H1 (cell line): ENCODE measurements around the gene CENPC. TPM values are rescaled to one million over a fixed set of nuclear protein-coding genes. Genes with fewer than 3 reads are reported as not detected.

Experiments
- CTCF ChIA-PET: fragments of 300-600 bp; sonication (Branson Sonifier 250); formaldehyde crosslinking; loops from one replicate; lab custom pipeline; 2021; ENCODE audit not compliant: partially characterized antibody; lab: Charles Lee
- POLR2A ChIA-PET: fragments of 300-600 bp; sonication (Branson Sonifier 250); formaldehyde crosslinking; loops from one replicate; lab custom pipeline; 2021; ENCODE audit warnings: inconsistent platforms; ENCODE audit not compliant: partially characterized antibody; lab: Charles Lee
- DNase-seq, 2 experiments: peaks; one replicate each; pipeline versions ENCODE4 v3.0.0 to v3.0.0-alpha.2; 2010 to 2022; ENCODE audit warnings: low spot score in 2 of 2, low read depth in 1 of 2, mixed read lengths in 1 of 2
- FAIRE-seq: peaks from 2 replicates; lab custom pipeline; 2011; peaks lifted over from hg19 to GRCh38; lab: Jason Lieb, UNC
- H2AFZ ChIP-seq: 2 replicates; pipeline ENCODE4 v1.8.1; 2012; ENCODE audit warnings: low read length, inconsistent platforms
- H2AK5ac ChIP-seq: 2 replicates; pipeline ENCODE4 v1.6.1; 2013; ENCODE audit warnings: low read depth, low read length
- H2BK120ac ChIP-seq: replicated peaks from 2 replicates; pipeline ENCODE3; 2013; ENCODE audit warnings: low read depth, low read length, inconsistent platforms
- H2BK12ac ChIP-seq: 2 replicates; pipeline ENCODE4 v1.6.1; 2013; ENCODE audit warnings: low read depth, low read length
- H2BK15ac ChIP-seq: 2 replicates; pipeline ENCODE4 v1.6.1; 2013; ENCODE audit warnings: low read length
- H2BK20ac ChIP-seq: 2 replicates; pipeline ENCODE4 v1.6.1; 2013; ENCODE audit warnings: low read length
- H2BK5ac ChIP-seq: 2 replicates; pipeline ENCODE4 v1.6.1; 2013; ENCODE audit warnings: low read depth, low read length
- H3K14ac ChIP-seq: 2 replicates; pipeline ENCODE4 v1.6.1; 2013; ENCODE audit warnings: inconsistent platforms; ENCODE audit not compliant: insufficient read length
- H3K18ac ChIP-seq: 2 replicates; pipeline ENCODE4 v1.6.1; 2013; ENCODE audit warnings: low read length; ENCODE audit errors: extremely low read depth
- H3K23ac ChIP-seq: 2 replicates; pipeline ENCODE4 v1.6.1; 2013; ENCODE audit warnings: inconsistent platforms; ENCODE audit not compliant: insufficient read length
- H3K23me2 ChIP-seq: 2 replicates; pipeline ENCODE4 v1.6.1; 2013; ENCODE audit warnings: low read depth, low read length
- H3K27ac ChIP-seq: 2 replicates; pipeline ENCODE4 v1.6.1; 2011; ENCODE audit warnings: low read depth, low read length, inconsistent platforms
- H3K27me3 ChIP-seq, 4 experiments: replicated peaks in 1 of 4; 1 replicate in 1 of 4; 2 replicates in 3 of 4; pipeline versions ENCODE4 v1.6.1 to v1.8.1; 2011 to 2013; ENCODE audit warnings: low read length in 3 of 4, mild to moderate bottlenecking in 3 of 4, inconsistent platforms in 2 of 4, mixed read lengths in 2 of 4, moderate library complexity in 1 of 4; ENCODE audit not compliant: control insufficient read depth in 3 of 4, insufficient read depth in 3 of 4; ENCODE audit errors: extremely low read depth in 1 of 4
- H3K36me3 ChIP-seq, 4 experiments: 2 replicates each; pipeline versions ENCODE4 v1.6.1 to v1.8.1; 2011 to 2013; ENCODE audit warnings: mild to moderate bottlenecking in 4 of 4, low read length in 3 of 4, moderate library complexity in 2 of 4, control low read depth in 1 of 4, inconsistent platforms in 1 of 4; ENCODE audit not compliant: insufficient read depth in 4 of 4, control insufficient read depth in 2 of 4
- H3K4ac ChIP-seq: replicated peaks from 2 replicates; pipeline ENCODE3; 2013; ENCODE audit warnings: low read length, low read depth, mixed read lengths, inconsistent platforms; ENCODE audit not compliant: insufficient read length
- H3K4me1 ChIP-seq, 4 experiments: replicated peaks in 1 of 4; 1 replicate in 1 of 4; 2 replicates in 3 of 4; pipeline versions ENCODE4 v1.6.1 to v1.8.1; 2011 to 2013; ENCODE audit warnings: low read length in 3 of 4, inconsistent platforms in 2 of 4, mixed read lengths in 1 of 4; ENCODE audit not compliant: insufficient read depth in 4 of 4, control insufficient read depth in 3 of 4
- H3K4me2 ChIP-seq, 2 experiments: 2 replicates each; pipeline versions ENCODE4 v1.6.1 to v1.8.1; 2011 to 2013; ENCODE audit warnings: low read depth in 2 of 2, low read length in 2 of 2, control low read depth in 1 of 2, inconsistent platforms in 1 of 2, mild to moderate bottlenecking in 1 of 2; ENCODE audit not compliant: insufficient read depth in 1 of 2
- H3K4me3 ChIP-seq, 4 experiments: fragments of 200-600, 300-600 bp in 1 of 4; sonication (generic), shearing (Covaris generic), sonication (Bioruptor Twin) in 1 of 4; 2 replicates each; pipeline versions ENCODE4 v1.5.1 to v1.8.1; 2011 to 2016; ENCODE audit warnings: low read length in 4 of 4, low read depth in 3 of 4, control low read depth in 2 of 4, inconsistent platforms in 2 of 4, mild to moderate bottlenecking in 2 of 4, mixed read lengths in 1 of 4, moderate library complexity in 1 of 4; ENCODE audit not compliant: insufficient read depth in 2 of 4; ENCODE audit errors: extremely low read depth in 1 of 4
- H3K56ac ChIP-seq: replicated peaks from 2 replicates; pipeline ENCODE3; 2013; ENCODE audit warnings: low read depth, mild to moderate bottlenecking, mixed read lengths, low read length, inconsistent platforms; ENCODE audit not compliant: insufficient read length
- H3K79me1 ChIP-seq: 2 replicates; pipeline ENCODE4 v1.6.1; 2013; ENCODE audit warnings: low read depth, low read length, control low read depth
- H3K79me2 ChIP-seq, 2 experiments: 2 replicates each; pipeline versions ENCODE4 v1.6.1 to v1.8.1; 2012 to 2013; ENCODE audit warnings: low read length in 2 of 2, mild to moderate bottlenecking in 2 of 2, inconsistent platforms in 1 of 2; ENCODE audit not compliant: insufficient read depth in 2 of 2, control insufficient read depth in 1 of 2
- H3K9ac ChIP-seq, 4 experiments: replicated peaks in 1 of 4; 1 replicate in 1 of 4; 2 replicates in 3 of 4; pipeline versions ENCODE4 v1.6.1 to v1.8.1; 2011 to 2013; ENCODE audit warnings: low read depth in 3 of 4, low read length in 3 of 4, control low read depth in 2 of 4, mild to moderate bottlenecking in 2 of 4, moderate library complexity in 2 of 4, inconsistent platforms in 1 of 4; ENCODE audit errors: extremely low read depth in 1 of 4
- H3K9me3 ChIP-seq, 2 experiments: 2 replicates each; pipeline versions ENCODE4 v1.6.1 to v1.8.1; 2012 to 2013; ENCODE audit warnings: mild to moderate bottlenecking in 2 of 2, moderate library complexity in 2 of 2, control low read depth in 1 of 2, inconsistent platforms in 1 of 2, low read depth in 1 of 2, low read length in 1 of 2, mixed read lengths in 1 of 2; ENCODE audit not compliant: insufficient read depth in 2 of 2
- H4K20me1 ChIP-seq, 2 experiments: replicated peaks in 1 of 2; 2 replicates each; pipeline versions ENCODE3 to v1.8.1; 2011 to 2013; ENCODE audit warnings: inconsistent platforms in 2 of 2, low read length in 2 of 2, mild to moderate bottlenecking in 1 of 2; ENCODE audit not compliant: insufficient read depth in 2 of 2, control insufficient read depth in 1 of 2
- H4K5ac ChIP-seq: 2 replicates; pipeline ENCODE4 v1.6.1; 2013; ENCODE audit warnings: low read length, low read depth, mixed read lengths, inconsistent platforms; ENCODE audit not compliant: insufficient read length
- H4K8ac ChIP-seq: 2 replicates; pipeline ENCODE4 v1.8.0; 2013; ENCODE audit warnings: mild to moderate bottlenecking, moderate library complexity, low read length, inconsistent platforms; ENCODE audit not compliant: insufficient read depth; ENCODE audit errors: extremely low read depth
- H4K91ac ChIP-seq: replicated peaks from 2 replicates; pipeline ENCODE3; 2013; ENCODE audit warnings: low read length, mixed read lengths, inconsistent platforms; ENCODE audit not compliant: insufficient read length
- BCL11A ChIP-seq, 2 experiments: IDR thresholded peaks; one replicate each; pipeline ENCODE4 v1.6.1; 2011; ENCODE audit warnings: low read depth in 2 of 2, low read length in 2 of 2, mild to moderate bottlenecking in 2 of 2
- BRCA1 ChIP-seq: IDR thresholded peaks from 2 replicates; pipeline ENCODE4 v1.6.1; 2012; ENCODE audit warnings: low read depth, low read length, improper control_type of control experiment
- CBX8 ChIP-seq: fragments of 300-800, 300-1000 bp; sonication (generic); IDR thresholded peaks from 2 replicates; pipeline ENCODE4 v1.7.1; 2016; ENCODE audit warnings: low read depth, low read length, borderline replicate concordance
- CHD1 ChIP-seq: IDR thresholded peaks from 2 replicates; pipeline ENCODE4 v1.6.1; 2012; ENCODE audit warnings: low read depth, low read length, improper control_type of control experiment
- EP300 ChIP-seq, 2 experiments: IDR thresholded peaks; 1 replicate in 1 of 2; 2 replicates in 1 of 2; pipeline ENCODE4 v1.6.1; 2011 to 2012; ENCODE audit warnings: low read depth in 2 of 2, low read length in 2 of 2, mild to moderate bottlenecking in 2 of 2, borderline replicate concordance in 1 of 2, inconsistent platforms in 1 of 2, moderate library complexity in 1 of 2
- KDM1A ChIP-seq: fragments of 200-600, 300-600 bp; sonication (generic); IDR thresholded peaks from 2 replicates; pipeline ENCODE4 v1.7.1; 2016; ENCODE audit warnings: mild to moderate bottlenecking, low read length, borderline replicate concordance
- KDM5A ChIP-seq: fragments of 200-600 bp; IDR thresholded peaks from 2 replicates; pipeline ENCODE4 v1.7.1; 2012; ENCODE audit warnings: mild to moderate bottlenecking, low read length, inconsistent platforms, mixed read lengths
- MAFK ChIP-seq: IDR thresholded peaks from 2 replicates; pipeline ENCODE4 v1.6.1; 2012; ENCODE audit warnings: low read depth, mild to moderate bottlenecking, improper control_type of control experiment, low read length
- NANOG ChIP-seq: IDR thresholded peaks from 2 replicates; pipeline ENCODE4 v1.6.1; 2011; ENCODE audit warnings: low read length, low read depth, mild to moderate bottlenecking, inconsistent platforms; ENCODE audit not compliant: insufficient read depth, poor library complexity, severe bottlenecking
- POLR2AphosphoS5 ChIP-seq: IDR thresholded peaks from 2 replicates; pipeline ENCODE4 v1.6.1; 2011; ENCODE audit warnings: low read depth, low read length
- RAD21 ChIP-seq, 2 experiments: IDR thresholded peaks in 1 of 2; conservative IDR thresholded peaks in 1 of 2; 2 replicates each; pipeline ENCODE4 v1.6.1; 2011; ENCODE audit warnings: low read depth in 2 of 2, low read length in 2 of 2, improper control_type of control experiment in 1 of 2, inconsistent platforms in 1 of 2, mild to moderate bottlenecking in 1 of 2, moderate library complexity in 1 of 2
- SIN3A ChIP-seq, 2 experiments: IDR thresholded peaks in 1 of 2; conservative IDR thresholded peaks in 1 of 2; 2 replicates each; pipeline ENCODE4 v1.6.1; 2011 to 2012; ENCODE audit warnings: low read length in 2 of 2, improper control_type of control experiment in 1 of 2, low read depth in 1 of 2, mild to moderate bottlenecking in 1 of 2
- SIRT6 ChIP-seq: IDR thresholded peaks from one replicate; pipeline ENCODE4 v1.7.1; 2012; ENCODE audit warnings: low read length, inconsistent platforms
- TBP ChIP-seq: IDR thresholded peaks from 2 replicates; pipeline ENCODE4 v1.6.1; 2011; ENCODE audit warnings: low read depth, low read length, improper control_type of control experiment
- YY1 ChIP-seq: IDR thresholded peaks from 2 replicates; pipeline ENCODE4 v1.6.1; 2011; ENCODE audit warnings: low read depth, mild to moderate bottlenecking, low read length
- WGBS, 2 experiments: shearing (Covaris generic) in 1 of 2; methylation state at CpG; one replicate each; pipeline versions ENCODE4 v1.1.6 to v1.1.7; 2013 to 2015; ENCODE audit warnings: low lambda C conversion rate in 2 of 2, mixed read lengths in 2 of 2, inconsistent platforms in 1 of 2, low coverage in 1 of 2, missing lambda C conversion rate in 1 of 2; ENCODE audit not compliant: insufficient replicate concordance in 2 of 2, insufficient coverage in 1 of 2, insufficient read length in 1 of 2; ENCODE audit errors: extremely low coverage in 1 of 2, missing lambda C conversion rate in 1 of 2; 5-methylcytosine and 5-hydroxymethylcytosine counted together
- polyA plus RNA-seq, 7 experiments: library from polyadenylated mRNA; depleted of rRNA in 3 of 7; stranded (reverse) in 5 of 7; unstranded in 2 of 7; fragments of >200 nt in 5 of 7; fragments of 200-250 nt in 2 of 7; gene quantifications; 1 replicate in 5 of 7; 2 replicates in 1 of 7; 4 replicates in 1 of 7; pipeline versions ENCODE4 v1.2.1 to v1.2.3, GENCODE V29; 2011 to 2013; ENCODE audit warnings: missing spikeins in 2 of 7, mixed read lengths in 2 of 7
- total RNA-seq: library from RNA; stranded (reverse); fragmentation: NEBNext Ultra II Directional; extraction: Animal tissue kit (Norgen Biotek cat#: 25700); gene quantifications from 2 replicates; pipeline ENCODE4 v1.2.1, GENCODE V29; 2021

The CENPC gene
- total and polyA plus RNA-seq, 2 of the 8 experiments (the other 6 are each of a cell fraction or from before 2014, with no cell fraction given): 2.8 to 15.7 TPM

GRCh38 chr4:67436742-67437141, 108.6 kb downstream of the CENPC start:
- no peak overlapping the region for H3K4ac ChIP-seq
- H3K9me3 ChIP-seq: no peaks in the 10 kb centered on the region
- H3K27ac ChIP-seq: no peak overlapping the region
- no peak overlapping the region for H4K91ac ChIP-seq
- no peak for DNase-seq
- H3K9ac ChIP-seq: no peak overlapping the region
- no peak overlapping the region for H3K18ac ChIP-seq
- no peak overlapping the region for H4K5ac ChIP-seq
- H3K4me1 ChIP-seq: peaks cover 0 to 2% (median 0%) of the 10 kb centered on the region in 4 experiments; a peak in 1 of 7 replicates
- no peak overlapping the region for H2BK5ac ChIP-seq
- H3K14ac ChIP-seq: no peak overlapping the region
- no peaks in the 10 kb centered on the region for H3K79me2 ChIP-seq
- no peak for FAIRE-seq
- H3K23ac ChIP-seq: no peak overlapping the region
- ChIA-PET POLR2A (no interaction called here), CTCF (no interaction called here)
- H3K79me1 ChIP-seq: no peaks in the 10 kb centered on the region
- H2BK15ac ChIP-seq: no peak overlapping the region
- H4K8ac ChIP-seq: no peak overlapping the region
- no peak overlapping the region for H2AFZ ChIP-seq
- no peak overlapping the region for H2BK12ac ChIP-seq
- WGBS, 2 experiments: 98% methylated on average over 2 of the region's 2 CpGs; no CpG with 5 or more reads in 1 of the 2 experiments
- no peaks in the 10 kb centered on the region for H3K27me3 ChIP-seq
- H3K36me3 ChIP-seq: no peaks in the 10 kb centered on the region; a peak in 1 of 8 replicates
- no peak overlapping the region for H3K4me3 ChIP-seq
- no peak overlapping the region for H2BK120ac ChIP-seq
- H4K20me1 ChIP-seq: no peaks in the 10 kb centered on the region
- no peak overlapping the region for H2AK5ac ChIP-seq
- H3K4me2 ChIP-seq: no peak overlapping the region
- H2BK20ac ChIP-seq: no peak overlapping the region
- H3K56ac ChIP-seq: no peak overlapping the region
- H3K23me2 ChIP-seq: no peaks in the 10 kb centered on the region
- no peak for TF ChIP-seq SIN3A (conservative IDR thresholded peaks at IDR 0.05 in 1 of 2, IDR thresholded peaks at IDR 0.05 in 1 of 2; ENCODE audit: low read depth in 1 of 2, low read length in 2 of 2)
- TF ChIP-seq TBP: no peak
- no peak for TF ChIP-seq CBX8
- no peak for TF ChIP-seq BRCA1
- no peak for TF ChIP-seq EP300 (IDR thresholded peaks at IDR 0.05; ENCODE audit: borderline replicate concordance in 1 of 2, low read depth in 2 of 2, low read length in 2 of 2)
- TF ChIP-seq POLR2AphosphoS5: no peak
- no peak for TF ChIP-seq CHD1
- TF ChIP-seq YY1: no peak
- no peak for TF ChIP-seq KDM1A
- no peak for TF ChIP-seq SIRT6
- no peak for TF ChIP-seq NANOG
- TF ChIP-seq MAFK: no peak
- no peak for TF ChIP-seq BCL11A (IDR thresholded peaks at IDR 0.05; ENCODE audit: low read depth in 2 of 2, low read length in 2 of 2)
- no peak for TF ChIP-seq KDM5A
- TF ChIP-seq RAD21 (IDR thresholded peaks at IDR 0.05 in 1 of 2, conservative IDR thresholded peaks at IDR 0.05 in 1 of 2; ENCODE audit: low read depth in 2 of 2, low read length in 2 of 2): no peak
